ENCODE results near the gene NANOG.
"Not testable (repeated sequence)": the region's sequence is repeated elsewhere in the genome, so short reads cannot be mapped to it uniquely, and the experiment has no call there.

NANOG gene

GRCh38 chr12:7788884-7789528 lies at the start of gene NANOG:
Gene NANOG, plus strand, starts transcription at chr12:7789402. Its CDS starts 213 bp downstream, at chr12:7789615.
- DNase-seq (ENCODE audit: low read depth in 2 of 2), result not testable (repeated sequence)

GRCh38 chr12:7747246-7747645 lies 42.0 kb upstream of the NANOG start, which contains the start of gene CLEC4C:
Gene CLEC4C, minus strand, starts transcription at chr12:7747375. Its CDS starts 27 bp downstream, at chr12:7747348.
- DNase-seq (ENCODE audit: low read depth in 2 of 2), result no peak

GRCh38 chr12:7748852-7749251 lies 40.4 kb upstream of the NANOG start:
- no peak for DNase-seq (ENCODE audit: low read depth in 2 of 2)

- DNase-seq (ENCODE audit: low read depth in 2 of 2), result no peak
Observed at GRCh38 chr12:7749442-7749841, 39.8 kb upstream of the NANOG start.

- no peak for DNase-seq (ENCODE audit: low read depth in 2 of 2)
Observed at GRCh38 chr12:7750350-7750749, 38.9 kb upstream of the NANOG start.

- DNase-seq (ENCODE audit: low read depth in 2 of 2), result no peak
Observed at GRCh38 chr12:7751394-7751793, 37.8 kb upstream of the NANOG start.

- DNase-seq (ENCODE audit: low read depth in 2 of 2), result not testable (repeated sequence)
Observed at GRCh38 chr12:7751941-7752922, 37.0 kb upstream of the NANOG start.

GRCh38 chr12:7755668-7756067 lies 33.5 kb upstream of the NANOG start:
- DNase-seq (ENCODE audit: low read depth in 2 of 2), result not testable (repeated sequence)

- no peak for DNase-seq (ENCODE audit: low read depth in 2 of 2)
Observed at GRCh38 chr12:7756993-7757392, 32.2 kb upstream of the NANOG start.

- no peak for DNase-seq (ENCODE audit: low read depth in 2 of 2)
Observed at GRCh38 chr12:7758766-7759140, 30.4 kb upstream of the NANOG start.

- no peak for DNase-seq (ENCODE audit: low read depth in 2 of 2)
Observed at GRCh38 chr12:7769999-7770398, 19.2 kb upstream of the NANOG start.

- DNase-seq (ENCODE audit: low read depth in 2 of 2), result no peak
Observed at GRCh38 chr12:7781274-7781673, 7.9 kb upstream of the NANOG start.

GRCh38 chr12:7782055-7782454 lies 7.1 kb upstream of the NANOG start:
- DNase-seq (ENCODE audit: low read depth in 2 of 2), result no peak

GRCh38 chr12:7783433-7783832 lies 5.8 kb upstream of the NANOG start:
- DNase-seq (ENCODE audit: low read depth in 2 of 2), result not testable (repeated sequence)

GRCh38 chr12:7784701-7785100 lies 4.5 kb upstream of the NANOG start:
- DNase-seq (ENCODE audit: low read depth in 2 of 2), result no peak

- no peak for DNase-seq (ENCODE audit: low read depth in 2 of 2)
Observed at GRCh38 chr12:7787574-7788293, 1.5 kb upstream of the NANOG start.

GRCh38 chr12:7788294-7788660 lies 925 bp upstream of the NANOG start:
- no peak for DNase-seq (ENCODE audit: low read depth in 2 of 2)

- DNase-seq (ENCODE audit: low read depth in 2 of 2), result no peak
Observed at GRCh38 chr12:7793211-7793610, 4.0 kb downstream of the NANOG start.

GRCh38 chr12:7797269-7797668 lies 8.1 kb downstream of the NANOG start:
- not testable (repeated sequence) for DNase-seq (ENCODE audit: low read depth in 2 of 2)

GRCh38 chr12:7797698-7798398 lies 8.6 kb downstream of the NANOG start:
- no peak for DNase-seq (ENCODE audit: low read depth in 2 of 2)

- not testable (repeated sequence) for DNase-seq (ENCODE audit: low read depth in 2 of 2)
Observed at GRCh38 chr12:7798750-7799308, 9.6 kb downstream of the NANOG start.
